SK-N-MC (cell line): Measurements from ENCODE around the gene NEDD9.

Experiments used
- DNase-seq: peaks from one replicate; pipeline ENCODE4 v3.0.0-alpha.2; 2011; ENCODE audit warnings: low read depth, low spot score
- H3K27ac ChIP-seq: fragments of 200-600 bp; sonication (generic); 2 replicates; pipeline ENCODE4 v1.5.1; 2016; ENCODE audit warnings: mixed run types
- H3K36me3 ChIP-seq: fragments of 200-600 bp; sonication (generic); 2 replicates; pipeline ENCODE4 v1.6.1; 2017; ENCODE audit warnings: antibody characterized with exemption, low read length, mixed read lengths; ENCODE audit not compliant: insufficient read depth
- H3K4me3 ChIP-seq: fragments of 200-600 bp; sonication (generic); 2 replicates; pipeline ENCODE4 v1.5.1; 2016
- H3K9ac ChIP-seq: fragments of 200-600 bp; sonication (generic); 2 replicates; pipeline ENCODE4 v1.8.0; 2017; ENCODE audit warnings: mixed run types, mixed read lengths; ENCODE audit not compliant: insufficient read length
- H3K9me3 ChIP-seq: fragments of 200-600 bp; sonication (generic); 2 replicates; pipeline ENCODE4 v1.6.1; 2017; ENCODE audit warnings: low read depth, mild to moderate bottlenecking, antibody characterized with exemption, low read length, moderate library complexity, mixed read lengths
- EZH2 ChIP-seq: fragments of 200-600 bp; sonication (generic); IDR thresholded peaks from one replicate; pipeline ENCODE4 v1.6.1; 2017; ENCODE audit warnings: antibody characterized with exemption
- FOXP2 ChIP-seq: optimal IDR thresholded peaks from 2 replicates; pipeline ENCODE3; 2011; ENCODE audit warnings: mild to moderate bottlenecking, moderate library complexity; ENCODE audit not compliant: insufficient read depth; ENCODE audit errors: extremely low read length, control extremely low read depth
- POLR2AphosphoS5 ChIP-seq: IDR thresholded peaks from 2 replicates; pipeline ENCODE4 v1.6.1; 2012; ENCODE audit warnings: mild to moderate bottlenecking, low read depth, low read length, borderline replicate concordance

NEDD9 gene

GRCh38 chr6:11189865-11190624 is 42.4 kb downstream of the NEDD9 start:
- Histone ChIP-seq H3K9me3 (no peaks in the 10 kb centered on the region), H3K4me3 (no peak overlapping the region), H3K36me3 (no peaks in the 10 kb centered on the region), H3K9ac (no peak overlapping the region), H3K27ac (no peak overlapping the region)
- DNase-seq, result no peak
- TF ChIP-seq FOXP2 (no peak), POLR2AphosphoS5 (no peak), EZH2 (no peak)

GRCh38 chr6:11188161-11188915 is 44.1 kb downstream of the NEDD9 start:
- no peak overlapping the region for H3K27ac ChIP-seq
- no peak overlapping the region for H3K9ac ChIP-seq
- no peaks in the 10 kb centered on the region for H3K9me3 ChIP-seq
- DNase-seq, result no peak
- no peak overlapping the region for H3K4me3 ChIP-seq
- TF ChIP-seq FOXP2, result no peak
- no peak for TF ChIP-seq POLR2AphosphoS5
- no peak for TF ChIP-seq EZH2
- H3K36me3 ChIP-seq, result no peaks in the 10 kb centered on the region

GRCh38 chr6:11187301-11187700 is 45.2 kb downstream of the NEDD9 start:
- no peaks in the 10 kb centered on the region for H3K9me3 ChIP-seq
- H3K27ac ChIP-seq, result no peak overlapping the region
- TF ChIP-seq FOXP2 (no peak), EZH2 (no peak), POLR2AphosphoS5 (no peak)
- no peaks in the 10 kb centered on the region for H3K36me3 ChIP-seq
- H3K9ac ChIP-seq, result no peak overlapping the region
- DNase-seq, result no peak
- H3K4me3 ChIP-seq, result no peak overlapping the region

- TF ChIP-seq FOXP2, result no peak
- no peak for TF ChIP-seq POLR2AphosphoS5
- no peak for TF ChIP-seq EZH2
- no peaks in the 10 kb centered on the region for H3K36me3 ChIP-seq
- H3K27ac ChIP-seq, result no peak overlapping the region
- H3K4me3 ChIP-seq, result no peak overlapping the region
- no peak overlapping the region for H3K9ac ChIP-seq
- no peak for DNase-seq
- H3K9me3 ChIP-seq, result no peaks in the 10 kb centered on the region; the same call in 1 of the 2 replicates
Observed at GRCh38 chr6:11185204-11185842, 47.1 kb downstream of the NEDD9 start.

DNA sequence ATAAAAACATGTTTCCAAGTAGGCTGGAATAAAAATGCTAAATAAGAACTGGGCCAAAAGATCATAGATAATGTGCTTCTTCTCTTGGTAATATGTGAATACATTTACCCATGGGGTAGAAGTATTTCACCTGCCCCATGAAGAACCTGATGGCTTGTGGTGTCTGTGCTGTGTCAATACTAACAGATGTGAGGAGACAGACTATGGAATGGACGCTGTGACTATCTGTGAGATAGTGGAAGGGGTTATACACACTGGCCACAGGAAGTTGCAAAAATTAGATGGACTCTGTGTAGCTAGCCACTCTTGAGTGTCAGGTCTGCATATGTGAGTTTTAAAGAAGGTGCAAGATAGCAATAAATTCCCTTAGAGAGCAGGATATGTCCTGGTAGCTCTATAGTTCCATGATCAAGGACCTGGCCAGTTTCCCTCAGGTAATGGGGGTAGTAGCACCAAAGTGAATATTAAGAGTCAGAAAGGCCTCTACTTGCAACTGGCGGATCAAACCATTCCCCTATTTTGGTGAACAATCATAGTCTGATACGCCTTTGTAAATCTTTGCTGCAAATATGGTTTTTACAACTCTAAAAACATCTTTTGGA is 48.6 kb downstream of the NEDD9 start:
- H3K4me3 ChIP-seq, result no peak overlapping the region
- no peaks in the 10 kb centered on the region; the same call in 1 of the 2 replicates for H3K9me3 ChIP-seq
- H3K27ac ChIP-seq, result no peak overlapping the region
- DNase-seq, result no peak
- no peak overlapping the region for H3K9ac ChIP-seq
- H3K36me3 ChIP-seq, result no peaks in the 10 kb centered on the region
- TF ChIP-seq FOXP2 (no peak), POLR2AphosphoS5 (no peak)

DNA sequence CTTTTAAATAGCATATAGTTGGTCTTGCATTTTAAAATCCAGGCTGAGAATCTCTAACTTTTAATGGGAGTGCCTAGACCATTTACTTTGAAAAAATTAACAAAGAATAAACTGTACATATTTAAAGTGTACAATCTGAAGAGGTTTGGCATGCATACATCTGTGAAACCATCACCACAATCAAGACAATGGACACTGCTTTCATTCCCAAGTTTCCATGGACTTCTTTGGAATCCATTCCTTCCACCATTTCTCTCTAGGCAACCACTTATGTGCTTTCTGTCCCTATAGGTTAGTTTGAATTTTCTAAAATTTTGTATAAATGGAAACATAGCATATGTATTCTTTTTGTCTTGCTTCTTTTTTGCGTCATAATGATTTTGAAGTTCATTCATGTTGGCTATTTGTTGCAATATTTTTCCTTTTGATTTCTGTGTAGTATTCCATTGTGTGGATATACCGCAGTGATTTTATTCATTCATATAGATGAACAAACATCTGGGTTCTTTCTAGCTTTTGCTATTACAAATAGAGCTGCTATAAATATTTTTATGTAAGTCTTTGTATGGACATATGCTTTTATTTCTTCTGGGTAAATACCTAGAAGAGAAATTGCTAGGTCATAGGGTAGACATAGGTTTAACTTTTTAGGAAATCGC is 50.9 kb downstream of the NEDD9 start:
- DNase-seq, result no peak
- Histone ChIP-seq H3K9ac (no peak overlapping the region), H3K9me3 (no peaks in the 10 kb centered on the region; the same call in 1 of the 2 replicates), H3K4me3 (no peak overlapping the region), H3K27ac (no peak overlapping the region), H3K36me3 (no peaks in the 10 kb centered on the region)
- TF ChIP-seq POLR2AphosphoS5 (no peak), EZH2 (no peak), FOXP2 (no peak)

DNA sequence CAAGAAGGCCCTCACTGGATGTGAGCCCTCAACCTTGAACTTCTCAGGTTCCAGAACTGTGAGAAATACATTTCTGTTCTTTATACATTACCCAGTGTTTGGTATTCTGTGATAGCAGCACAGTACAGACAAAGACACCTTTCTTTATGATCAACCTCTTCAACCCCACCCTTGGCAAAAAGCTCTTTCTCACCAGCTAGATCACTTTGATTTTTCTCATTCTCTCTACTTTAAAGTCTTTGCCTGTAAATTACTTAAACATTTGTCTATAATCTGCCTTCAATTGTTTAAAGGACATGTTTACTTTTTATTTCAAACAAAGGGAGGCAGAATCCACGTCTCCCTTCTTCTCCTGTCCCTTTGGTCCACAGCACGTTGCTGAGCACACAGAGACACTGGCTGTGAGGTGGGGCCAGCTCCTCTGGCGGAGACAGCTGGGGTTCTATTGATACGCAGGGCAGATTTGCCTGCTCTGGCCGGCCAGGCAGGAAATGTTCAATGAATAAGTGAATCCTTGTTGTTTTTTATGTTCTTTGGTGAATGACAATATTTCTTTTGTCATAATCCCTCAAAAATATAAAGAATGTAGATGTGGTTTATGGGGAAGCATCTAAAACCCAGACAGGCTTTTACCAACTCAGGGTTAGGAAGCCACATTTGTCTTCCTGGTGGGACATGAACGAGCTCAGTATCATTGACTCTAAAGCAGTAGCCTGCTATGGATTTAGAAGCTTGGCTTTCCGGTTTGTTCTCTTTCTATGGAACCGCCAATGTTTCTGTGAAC is 52.9 kb downstream of the NEDD9 start:
- no peak for DNase-seq
- no peak for TF ChIP-seq EZH2
- TF ChIP-seq FOXP2, result no peak
- no peak for TF ChIP-seq POLR2AphosphoS5
- no peak overlapping the region for H3K27ac ChIP-seq
- H3K36me3 ChIP-seq, result no peaks in the 10 kb centered on the region
- no peak overlapping the region for H3K4me3 ChIP-seq
- no peak overlapping the region for H3K9ac ChIP-seq
- no peaks in the 10 kb centered on the region; the same call in 1 of the 2 replicates for H3K9me3 ChIP-seq

DNA sequence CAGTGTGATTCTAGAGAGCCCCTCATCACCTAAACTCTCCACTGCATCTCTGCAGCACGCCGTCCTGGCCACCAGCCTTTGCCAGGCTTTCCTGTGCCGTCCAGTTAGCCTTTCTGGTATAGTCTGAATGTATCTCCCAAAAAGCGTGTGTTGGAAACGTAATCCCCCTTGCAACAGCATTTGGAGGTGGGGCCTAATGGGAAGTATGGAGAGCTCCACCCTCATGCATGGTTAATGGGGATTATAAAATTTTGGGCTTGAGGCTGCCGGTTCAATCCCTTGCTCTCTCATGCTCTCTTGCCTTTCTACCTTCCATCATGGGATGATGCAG is 53.4 kb downstream of the NEDD9 start:
- no peak for TF ChIP-seq EZH2
- no peak for TF ChIP-seq POLR2AphosphoS5
- TF ChIP-seq FOXP2, result no peak
- no peaks in the 10 kb centered on the region; the same call in 1 of the 2 replicates for H3K9me3 ChIP-seq
- no peaks in the 10 kb centered on the region for H3K36me3 ChIP-seq
- DNase-seq, result no peak
- no peak overlapping the region for H3K4me3 ChIP-seq
- H3K27ac ChIP-seq, result no peak overlapping the region
- H3K9ac ChIP-seq, result no peak overlapping the region
